GM12878 (cell line): ENCODE measurements around the gene CSF3R.

Experiments used
- CHD2 ChIP-seq: IDR thresholded peaks from 2 replicates; pipeline ENCODE4 v1.6.1; 2011; ENCODE audit warnings: low read depth, low read length, improper control_type of control experiment, borderline replicate concordance
- EZH2 ChIP-seq: IDR thresholded peaks from 2 replicates; pipeline ENCODE4 v1.6.1; 2012; ENCODE audit warnings: low read depth, mild to moderate bottlenecking, control low read depth, inconsistent platforms, low read length, borderline replicate concordance; ENCODE audit not compliant: control insufficient read depth
- HCFC1 ChIP-seq: fragments of 150-350 bp; IDR thresholded peaks from 2 replicates; pipeline ENCODE4 v1.6.1; 2014; ENCODE audit warnings: low read length
- POLR2A ChIP-seq: IDR thresholded peaks from 2 replicates; pipeline ENCODE4 v1.6.1; 2011; ENCODE audit warnings: low read depth, mild to moderate bottlenecking, low read length
- POU2F2 ChIP-seq: IDR thresholded peaks from 3 replicates; pipeline ENCODE4 v1.6.1; 2011; ENCODE audit warnings: low read depth, mild to moderate bottlenecking, low read length, borderline replicate concordance
- RAD21 ChIP-seq: IDR thresholded peaks from 2 replicates; pipeline ENCODE4 v1.6.1; 2011; ENCODE audit warnings: mild to moderate bottlenecking, low read depth, low read length, moderate library complexity; ENCODE audit not compliant: insufficient read depth
- RCOR1 ChIP-seq: conservative IDR thresholded peaks from 2 replicates; pipeline ENCODE4 v1.6.1; 2012; ENCODE audit warnings: low read depth, low read length, improper control_type of control experiment
- TF ChIP-seq, protein P1 (sequence below): IDR thresholded peaks from 2 replicates; pipeline ENCODE4 v1.6.1; 2012; ENCODE audit warnings: mild to moderate bottlenecking, low read depth, low read length
- TF ChIP-seq, protein P2 (sequence below): IDR thresholded peaks from 2 replicates; pipeline ENCODE4 v1.6.1; 2012; ENCODE audit warnings: low read depth, low read length, improper control_type of control experiment
- TF ChIP-seq, protein P3 (sequence below), 3 experiments: IDR thresholded peaks in 2 of 3; conservative IDR thresholded peaks in 1 of 3; 2 replicates each; pipeline ENCODE4 v1.5.1; 2011; ENCODE audit warnings: low read depth in 3 of 3, low read length in 3 of 3, mild to moderate bottlenecking in 3 of 3, control low read depth in 2 of 3, moderate library complexity in 2 of 3, inconsistent platforms in 1 of 3, mixed read lengths in 1 of 3; ENCODE audit not compliant: control insufficient read depth in 2 of 3, insufficient read depth in 1 of 3; ENCODE audit errors: extremely low read depth in 1 of 3
- TF ChIP-seq, protein P4 (sequence below): IDR thresholded peaks from 2 replicates; pipeline ENCODE4 v1.6.1; 2011; ENCODE audit warnings: low read depth, mild to moderate bottlenecking, low read length, moderate library complexity, borderline replicate concordance; ENCODE audit errors: extremely low read depth

DNA sequence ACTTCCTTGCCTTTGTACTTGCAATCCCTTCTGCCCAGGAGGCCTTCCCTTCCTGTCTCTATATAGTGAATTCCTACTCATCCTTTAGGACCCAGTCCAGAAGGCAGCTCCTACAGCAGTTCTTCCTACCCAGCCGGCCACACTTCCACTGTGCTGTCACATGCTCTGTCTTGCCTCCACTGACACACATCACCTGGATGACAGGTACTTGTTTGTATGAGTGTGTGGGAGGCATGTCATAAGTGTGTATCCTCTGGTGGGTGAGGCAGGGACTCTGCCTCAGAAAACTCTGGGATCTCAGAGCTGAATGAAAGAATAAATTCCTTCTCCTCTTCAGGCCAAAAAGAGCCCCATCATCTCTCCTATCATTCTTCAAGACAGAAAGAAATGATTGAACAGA, 27.3 kb downstream of the CSF3R start:
- TF ChIP-seq HCFC1, result no peak
- no peak for TF ChIP-seq POLR2A
- no peak for TF ChIP-seq POU2F2
- TF ChIP-seq, protein P1, sequence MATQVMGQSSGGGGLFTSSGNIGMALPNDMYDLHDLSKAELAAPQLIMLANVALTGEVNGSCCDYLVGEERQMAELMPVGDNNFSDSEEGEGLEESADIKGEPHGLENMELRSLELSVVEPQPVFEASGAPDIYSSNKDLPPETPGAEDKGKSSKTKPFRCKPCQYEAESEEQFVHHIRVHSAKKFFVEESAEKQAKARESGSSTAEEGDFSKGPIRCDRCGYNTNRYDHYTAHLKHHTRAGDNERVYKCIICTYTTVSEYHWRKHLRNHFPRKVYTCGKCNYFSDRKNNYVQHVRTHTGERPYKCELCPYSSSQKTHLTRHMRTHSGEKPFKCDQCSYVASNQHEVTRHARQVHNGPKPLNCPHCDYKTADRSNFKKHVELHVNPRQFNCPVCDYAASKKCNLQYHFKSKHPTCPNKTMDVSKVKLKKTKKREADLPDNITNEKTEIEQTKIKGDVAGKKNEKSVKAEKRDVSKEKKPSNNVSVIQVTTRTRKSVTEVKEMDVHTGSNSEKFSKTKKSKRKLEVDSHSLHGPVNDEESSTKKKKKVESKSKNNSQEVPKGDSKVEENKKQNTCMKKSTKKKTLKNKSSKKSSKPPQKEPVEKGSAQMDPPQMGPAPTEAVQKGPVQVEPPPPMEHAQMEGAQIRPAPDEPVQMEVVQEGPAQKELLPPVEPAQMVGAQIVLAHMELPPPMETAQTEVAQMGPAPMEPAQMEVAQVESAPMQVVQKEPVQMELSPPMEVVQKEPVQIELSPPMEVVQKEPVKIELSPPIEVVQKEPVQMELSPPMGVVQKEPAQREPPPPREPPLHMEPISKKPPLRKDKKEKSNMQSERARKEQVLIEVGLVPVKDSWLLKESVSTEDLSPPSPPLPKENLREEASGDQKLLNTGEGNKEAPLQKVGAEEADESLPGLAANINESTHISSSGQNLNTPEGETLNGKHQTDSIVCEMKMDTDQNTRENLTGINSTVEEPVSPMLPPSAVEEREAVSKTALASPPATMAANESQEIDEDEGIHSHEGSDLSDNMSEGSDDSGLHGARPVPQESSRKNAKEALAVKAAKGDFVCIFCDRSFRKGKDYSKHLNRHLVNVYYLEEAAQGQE, result no peak
- no peak for TF ChIP-seq RAD21
- no peak for TF ChIP-seq EZH2
- TF ChIP-seq, protein P2, sequence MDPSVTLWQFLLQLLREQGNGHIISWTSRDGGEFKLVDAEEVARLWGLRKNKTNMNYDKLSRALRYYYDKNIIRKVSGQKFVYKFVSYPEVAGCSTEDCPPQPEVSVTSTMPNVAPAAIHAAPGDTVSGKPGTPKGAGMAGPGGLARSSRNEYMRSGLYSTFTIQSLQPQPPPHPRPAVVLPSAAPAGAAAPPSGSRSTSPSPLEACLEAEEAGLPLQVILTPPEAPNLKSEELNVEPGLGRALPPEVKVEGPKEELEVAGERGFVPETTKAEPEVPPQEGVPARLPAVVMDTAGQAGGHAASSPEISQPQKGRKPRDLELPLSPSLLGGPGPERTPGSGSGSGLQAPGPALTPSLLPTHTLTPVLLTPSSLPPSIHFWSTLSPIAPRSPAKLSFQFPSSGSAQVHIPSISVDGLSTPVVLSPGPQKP, result no peak
- TF ChIP-seq CHD2, result no peak
- no peak for TF ChIP-seq RCOR1
- TF ChIP-seq, protein P3, sequence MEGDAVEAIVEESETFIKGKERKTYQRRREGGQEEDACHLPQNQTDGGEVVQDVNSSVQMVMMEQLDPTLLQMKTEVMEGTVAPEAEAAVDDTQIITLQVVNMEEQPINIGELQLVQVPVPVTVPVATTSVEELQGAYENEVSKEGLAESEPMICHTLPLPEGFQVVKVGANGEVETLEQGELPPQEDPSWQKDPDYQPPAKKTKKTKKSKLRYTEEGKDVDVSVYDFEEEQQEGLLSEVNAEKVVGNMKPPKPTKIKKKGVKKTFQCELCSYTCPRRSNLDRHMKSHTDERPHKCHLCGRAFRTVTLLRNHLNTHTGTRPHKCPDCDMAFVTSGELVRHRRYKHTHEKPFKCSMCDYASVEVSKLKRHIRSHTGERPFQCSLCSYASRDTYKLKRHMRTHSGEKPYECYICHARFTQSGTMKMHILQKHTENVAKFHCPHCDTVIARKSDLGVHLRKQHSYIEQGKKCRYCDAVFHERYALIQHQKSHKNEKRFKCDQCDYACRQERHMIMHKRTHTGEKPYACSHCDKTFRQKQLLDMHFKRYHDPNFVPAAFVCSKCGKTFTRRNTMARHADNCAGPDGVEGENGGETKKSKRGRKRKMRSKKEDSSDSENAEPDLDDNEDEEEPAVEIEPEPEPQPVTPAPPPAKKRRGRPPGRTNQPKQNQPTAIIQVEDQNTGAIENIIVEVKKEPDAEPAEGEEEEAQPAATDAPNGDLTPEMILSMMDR (IDR thresholded peaks at IDR 0.05 in 2 of 3, conservative IDR thresholded peaks at IDR 0.05 in 1 of 3; ENCODE audit: control insufficient read depth in 2 of 3, extremely low read depth in 1 of 3, insufficient read depth in 1 of 3, low read depth in 3 of 3, low read length in 3 of 3), result no peak
- TF ChIP-seq, protein P4, sequence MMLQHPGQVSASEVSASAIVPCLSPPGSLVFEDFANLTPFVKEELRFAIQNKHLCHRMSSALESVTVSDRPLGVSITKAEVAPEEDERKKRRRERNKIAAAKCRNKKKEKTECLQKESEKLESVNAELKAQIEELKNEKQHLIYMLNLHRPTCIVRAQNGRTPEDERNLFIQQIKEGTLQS, result no peak
